ENCODE measurements around the gene KATNAL2.

- TF ChIP-seq E2F6 (IDR thresholded peaks at IDR 0.05; ENCODE audit: borderline replicate concordance, low read depth) (no peak), CTCF (IDR thresholded peaks at IDR 0.05) (no peak), POLR2A (IDR thresholded peaks at IDR 0.05; ENCODE audit: low read length) (no peak)
Observed at GRCh38 chr18:47063096-47063495, 145.7 kb downstream of the KATNAL2 start.

Measured in A549 (cell line).